ENCODE data around the gene BGN.

BGN gene

DNA sequence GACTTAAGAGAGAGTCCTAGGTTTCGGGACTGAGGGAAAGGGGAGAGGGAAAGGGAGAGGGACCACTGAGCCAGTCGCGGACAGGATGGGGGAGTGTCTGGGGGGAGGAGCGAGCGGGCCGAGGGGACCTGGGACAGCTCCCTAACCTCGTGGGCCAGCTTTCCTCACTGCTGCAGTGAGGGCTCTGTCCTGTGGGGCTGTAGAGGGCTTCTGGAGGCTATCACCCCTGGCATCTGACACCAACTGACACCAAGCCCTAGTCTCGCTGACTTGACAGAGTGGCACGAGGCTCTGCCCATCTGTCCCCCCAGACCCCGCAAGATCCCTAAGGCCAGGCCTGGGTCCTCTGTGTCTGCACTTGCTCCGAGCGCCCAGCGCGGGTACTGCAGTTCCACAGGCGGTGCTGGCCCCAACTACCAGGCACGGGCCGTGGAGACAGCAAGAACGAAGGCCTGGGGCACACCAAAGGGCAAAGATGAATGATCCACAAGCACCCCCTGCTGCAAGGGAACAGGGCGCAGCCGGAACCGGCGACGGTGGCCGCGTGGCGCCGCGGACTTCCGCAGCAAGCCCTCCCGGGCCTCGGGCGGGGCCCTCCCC, 24.9 kb upstream of the BGN start:
- H3K4me3 ChIP-seq (ENCODE audit: low read depth, low read length): peak overlapping the region; percentile 63
- DNase-seq (ENCODE audit: low read depth): no peak
- TF ChIP-seq, protein P1, sequence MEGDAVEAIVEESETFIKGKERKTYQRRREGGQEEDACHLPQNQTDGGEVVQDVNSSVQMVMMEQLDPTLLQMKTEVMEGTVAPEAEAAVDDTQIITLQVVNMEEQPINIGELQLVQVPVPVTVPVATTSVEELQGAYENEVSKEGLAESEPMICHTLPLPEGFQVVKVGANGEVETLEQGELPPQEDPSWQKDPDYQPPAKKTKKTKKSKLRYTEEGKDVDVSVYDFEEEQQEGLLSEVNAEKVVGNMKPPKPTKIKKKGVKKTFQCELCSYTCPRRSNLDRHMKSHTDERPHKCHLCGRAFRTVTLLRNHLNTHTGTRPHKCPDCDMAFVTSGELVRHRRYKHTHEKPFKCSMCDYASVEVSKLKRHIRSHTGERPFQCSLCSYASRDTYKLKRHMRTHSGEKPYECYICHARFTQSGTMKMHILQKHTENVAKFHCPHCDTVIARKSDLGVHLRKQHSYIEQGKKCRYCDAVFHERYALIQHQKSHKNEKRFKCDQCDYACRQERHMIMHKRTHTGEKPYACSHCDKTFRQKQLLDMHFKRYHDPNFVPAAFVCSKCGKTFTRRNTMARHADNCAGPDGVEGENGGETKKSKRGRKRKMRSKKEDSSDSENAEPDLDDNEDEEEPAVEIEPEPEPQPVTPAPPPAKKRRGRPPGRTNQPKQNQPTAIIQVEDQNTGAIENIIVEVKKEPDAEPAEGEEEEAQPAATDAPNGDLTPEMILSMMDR (IDR thresholded peaks at IDR 0.05; ENCODE audit: control insufficient read depth, extremely low read depth, insufficient read depth): no peak

DNA sequence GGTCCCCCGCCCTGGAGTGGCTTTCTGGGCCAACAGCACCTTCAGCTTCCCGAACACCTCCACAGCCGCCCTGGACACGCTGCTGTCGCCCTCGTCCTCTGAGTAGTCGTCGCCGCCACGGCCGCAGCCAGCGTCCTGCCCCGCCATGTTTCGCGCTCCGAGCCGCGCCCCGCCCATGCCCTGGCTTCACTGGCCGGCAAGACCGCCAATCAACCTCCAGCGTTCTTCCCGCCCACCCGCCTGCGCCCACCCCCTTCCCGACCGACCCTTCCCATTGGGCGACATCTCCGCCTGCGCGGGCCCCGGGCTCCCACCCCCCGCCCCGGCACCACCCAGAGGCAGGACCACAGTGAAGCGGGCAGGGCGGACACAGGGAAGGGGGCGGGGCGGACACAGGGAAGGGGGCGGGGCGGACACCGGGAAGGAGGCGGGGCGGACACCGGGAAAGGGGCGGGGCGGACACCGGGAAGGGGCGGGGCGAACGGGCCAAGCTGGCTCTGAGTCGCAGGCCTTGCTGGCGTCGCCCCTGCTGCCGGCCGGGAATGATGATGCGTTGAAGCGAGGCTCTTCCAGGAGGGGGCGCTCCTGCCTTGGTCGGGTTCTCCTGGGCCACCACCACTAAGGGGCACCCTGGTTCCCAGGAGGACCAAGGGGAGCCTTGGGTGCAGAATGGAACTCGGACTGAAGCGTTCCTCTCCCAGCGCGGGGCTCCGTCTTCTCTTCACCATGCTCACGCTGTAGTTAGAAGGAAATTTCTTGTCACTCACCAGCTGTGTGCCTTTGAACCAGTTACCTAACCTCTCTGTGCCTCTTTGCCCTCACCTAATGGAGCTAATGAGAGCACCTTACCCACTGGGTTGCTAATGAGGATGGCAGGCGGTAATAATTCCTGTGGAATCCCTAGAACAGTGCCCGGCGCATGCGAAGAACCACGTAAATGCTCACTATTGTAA, 24.1 kb upstream of the BGN start, which contains the start of gene HAUS7:
TSS of gene HAUS7 (minus strand) at position 166 of the 953 bp plus-strand sequence. CDS start at position 147, 19 bp downstream.
- H3K4me3 ChIP-seq (ENCODE audit: low read depth, low read length): peak within 1 kb of the TSS; percentile 63
- DNase-seq (ENCODE audit: low read depth): peak; percentile 56
- TF ChIP-seq, protein P1 (IDR thresholded peaks at IDR 0.05; ENCODE audit: control insufficient read depth, extremely low read depth, insufficient read depth): peak; percentile 75

DNA sequence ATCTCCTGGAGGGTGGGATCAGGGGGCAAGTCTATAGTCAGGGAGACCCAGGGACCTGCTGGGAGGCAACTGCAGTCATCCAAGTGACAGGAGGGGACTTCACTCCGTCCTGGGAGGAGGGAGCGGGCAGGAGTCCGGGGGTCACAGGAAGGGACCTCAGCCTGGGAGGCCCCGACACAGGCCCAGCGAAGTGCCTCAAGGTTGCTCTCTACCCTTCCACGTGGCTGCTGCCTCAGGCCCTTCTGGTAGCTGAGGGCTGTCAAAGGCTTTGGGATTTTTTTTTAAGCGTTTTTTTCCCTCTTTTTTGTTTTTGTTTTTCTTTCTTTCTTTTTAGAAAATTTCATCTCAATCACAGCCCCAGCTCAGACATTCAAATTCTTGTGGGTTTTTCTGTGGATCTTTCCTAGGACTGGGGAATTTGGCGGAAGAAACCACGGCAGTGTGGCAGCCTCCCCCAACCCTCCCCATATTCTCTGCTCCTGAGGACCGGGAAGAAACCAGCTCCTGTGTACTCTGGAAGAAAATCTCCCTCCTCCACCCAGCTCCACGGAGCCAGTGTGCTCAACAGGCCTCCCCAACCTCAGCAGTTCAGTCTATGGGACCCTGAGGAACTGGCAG, 23.0 kb upstream of the BGN start:
- TF ChIP-seq, protein P1 (IDR thresholded peaks at IDR 0.05; ENCODE audit: control insufficient read depth, extremely low read depth, insufficient read depth): no peak
- H3K4me3 ChIP-seq (ENCODE audit: low read depth, low read length): no peak overlapping the region
- no peak for DNase-seq (ENCODE audit: low read depth)

DNA sequence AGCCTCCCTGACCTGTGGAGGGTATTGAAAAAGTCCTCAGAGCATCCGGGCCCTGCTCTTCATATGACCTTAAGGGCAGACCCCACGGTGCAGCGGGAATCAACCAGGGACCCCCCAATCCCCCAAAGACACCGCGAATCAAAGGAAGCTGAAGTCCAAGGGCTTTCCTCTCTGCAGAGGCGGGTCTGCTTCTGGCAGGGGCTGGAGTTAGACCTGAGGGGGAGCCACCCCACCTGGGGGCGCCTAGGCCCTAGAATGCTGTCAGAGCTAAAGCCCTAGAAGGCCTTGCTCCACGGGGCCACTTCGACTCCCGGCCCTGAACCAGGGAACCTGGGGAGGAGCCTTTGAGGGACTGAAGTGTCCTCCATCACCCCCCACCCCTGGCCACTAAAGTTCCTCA, 21.7 kb upstream of the BGN start:
- TF ChIP-seq, protein P1 (IDR thresholded peaks at IDR 0.05; ENCODE audit: control insufficient read depth, extremely low read depth, insufficient read depth): no peak
- DNase-seq (ENCODE audit: low read depth): no peak
- no peak overlapping the region for H3K4me3 ChIP-seq (ENCODE audit: low read depth, low read length)

DNA sequence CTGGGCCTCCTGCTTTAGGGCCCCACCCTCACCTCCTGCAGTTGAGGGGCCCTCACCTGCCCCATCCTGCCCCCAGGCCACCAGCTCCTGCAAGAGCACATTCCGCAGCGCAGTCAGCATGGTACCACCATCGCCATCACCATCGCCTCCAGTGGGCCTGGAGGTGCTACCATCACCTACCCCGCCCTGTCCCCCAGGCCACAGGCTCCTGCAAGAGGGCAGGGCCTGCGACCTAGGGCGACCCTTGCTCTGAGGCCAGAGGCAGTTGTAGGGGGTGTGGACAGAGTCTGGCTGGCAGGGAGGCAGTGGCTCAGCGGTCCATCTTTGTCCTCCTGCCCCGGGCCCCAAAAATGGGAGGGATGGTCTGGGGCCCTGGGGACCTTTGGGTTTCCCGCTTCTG, 20.5 kb upstream of the BGN start:
- TF ChIP-seq, protein P1 (IDR thresholded peaks at IDR 0.05; ENCODE audit: control insufficient read depth, extremely low read depth, insufficient read depth): no peak
- no peak for DNase-seq (ENCODE audit: low read depth)
- H3K4me3 ChIP-seq (ENCODE audit: low read depth, low read length): no peak overlapping the region

DNA sequence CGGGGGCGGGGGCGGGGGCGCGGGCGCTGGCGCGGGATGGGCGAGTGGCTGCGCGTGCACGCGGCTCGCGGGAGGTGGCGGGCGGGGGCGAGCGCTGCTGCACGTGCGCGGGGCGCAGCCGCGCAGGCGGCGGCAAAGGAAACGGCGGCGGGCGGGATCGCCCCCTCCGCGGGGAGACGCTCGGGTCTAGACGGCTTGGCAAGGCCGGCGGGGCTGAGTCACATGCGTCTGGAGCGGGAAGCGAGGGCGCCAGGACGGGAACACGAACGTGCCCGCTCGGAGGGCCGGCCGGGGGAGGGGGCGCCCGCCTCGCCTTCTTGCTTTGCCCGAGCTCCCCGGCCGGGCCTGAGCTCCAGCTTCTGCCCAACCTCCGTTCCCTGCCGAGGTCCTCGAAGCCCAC, 20.1 kb upstream of the BGN start:
- no peak overlapping the region for H3K4me3 ChIP-seq (ENCODE audit: low read depth, low read length)

More for the DNA sequence above, 20.1 kb upstream of the BGN start:
- no peak for DNase-seq (ENCODE audit: low read depth)
- TF ChIP-seq, protein P1 (IDR thresholded peaks at IDR 0.05; ENCODE audit: control insufficient read depth, extremely low read depth, insufficient read depth): no peak

All from LNCaP clone FGC (cell line).